GM12874 (cell line): ENCODE results near the gene VARS2.

Experiments
- CTCF ChIP-seq: IDR thresholded peaks from 2 replicates; pipeline ENCODE4 v1.5.1; 2011; ENCODE audit warnings: low read depth, mild to moderate bottlenecking, control low read depth, low read length, moderate library complexity; ENCODE audit not compliant: insufficient read depth

The VARS2 gene

GRCh38 chr6:30914076-30914853, at the start of gene VARS2:
TSS of gene VARS2 (plus strand) at chr6:30914238. CDS start at chr6:30914837, 599 bp downstream.
- TF ChIP-seq CTCF: peak; percentile 44

GRCh38 chr6:30864325-30864724, 49.7 kb upstream of the VARS2 start:
- no peak for TF ChIP-seq CTCF

- no peak for TF ChIP-seq CTCF
These were observed 43.5 kb upstream of the VARS2 start for GRCh38 chr6:30870546-30870945.

GRCh38 chr6:30871592-30872183, 42.4 kb upstream of the VARS2 start:
- TF ChIP-seq CTCF: no peak

GRCh38 chr6:30873137-30873640, 40.8 kb upstream of the VARS2 start:
- TF ChIP-seq CTCF: no peak

- no peak for TF ChIP-seq CTCF
These were observed 38.6 kb upstream of the VARS2 start for GRCh38 chr6:30875244-30876038.

- no peak for TF ChIP-seq CTCF
These were observed 37.9 kb upstream of the VARS2 start for GRCh38 chr6:30876039-30876730.
